OCI-LY3 (cell line): ENCODE data around the gene SLC6A11.

Source experiments
- H2AFZ ChIP-seq: fragments of 200-600, 300-600 bp; shearing (Covaris generic); 2 replicates; pipeline ENCODE4 v1.6.0; 2014; ENCODE audit warnings: antibody characterized with exemption, low read depth, low read length
- H3K27ac ChIP-seq: fragments of 200-600, 300-600 bp; sonication (generic); 2 replicates; pipeline ENCODE4 v1.5.1; 2014; ENCODE audit warnings: mild to moderate bottlenecking, low read length, moderate library complexity, mixed read lengths
- H3K27me3 ChIP-seq: fragments of 200-600, 300-600 bp; sonication (generic); 2 replicates; pipeline ENCODE4 v1.6.1; 2014; ENCODE audit warnings: low read depth, low read length, mixed read lengths
- H3K36me3 ChIP-seq: fragments of 200-600, 300-600 bp; sonication (generic); replicated peaks from 2 replicates; pipeline ENCODE3; 2014; ENCODE audit warnings: low read depth, low read length, mixed read lengths
- H3K4me1 ChIP-seq: fragments of 300-600, 200-600 bp; sonication (generic); 2 replicates; pipeline ENCODE4 v1.6.1; 2014; ENCODE audit warnings: low read length, mixed read lengths
- H3K4me2 ChIP-seq: fragments of 200-600, 300-600 bp; sonication (generic); 2 replicates; pipeline ENCODE4 v1.6.1; 2014; ENCODE audit warnings: low read length, mixed read lengths
- H3K4me3 ChIP-seq: fragments of 300-600, 200-600 bp; sonication (generic); 2 replicates; pipeline ENCODE4 v1.5.1; 2014; ENCODE audit warnings: antibody characterized with exemption, mild to moderate bottlenecking, low read length, moderate library complexity
- H3K79me2 ChIP-seq: fragments of 300-600, 200-600 bp; shearing (Covaris generic); 2 replicates; pipeline ENCODE4 v1.6.1; 2014; ENCODE audit warnings: mild to moderate bottlenecking, low read length, mixed read lengths
- H3K9ac ChIP-seq: fragments of 300-600, 200-600 bp; shearing (Covaris generic); 2 replicates; pipeline ENCODE4 v1.6.0; 2014; ENCODE audit warnings: mild to moderate bottlenecking, low read length, moderate library complexity
- H3K9me3 ChIP-seq: fragments of 200-600, 300-600 bp; shearing (Covaris generic); 2 replicates; pipeline ENCODE4 v1.6.1; 2014; ENCODE audit warnings: low read length, mixed read lengths; ENCODE audit not compliant: insufficient read depth
- H4K20me1 ChIP-seq: fragments of 200-600, 300-600 bp; sonication (generic); 2 replicates; pipeline ENCODE4 v1.6.1; 2016; ENCODE audit warnings: low read length, mixed read lengths; ENCODE audit not compliant: insufficient read depth
- EZH2phosphoT487 ChIP-seq: fragments of 200-600 bp; shearing (Covaris generic); IDR thresholded peaks from 2 replicates; pipeline ENCODE4 v1.6.1; 2018; ENCODE audit warnings: antibody characterized with exemption, mixed run types, low read depth
- TF ChIP-seq, protein P1 (sequence below): fragments of 200-600, 300-600 bp; sonication (generic); IDR thresholded peaks from 2 replicates; pipeline ENCODE4 v1.5.1; 2014; ENCODE audit warnings: antibody characterized with exemption, low read length, low read depth

The SLC6A11 gene

DNA sequence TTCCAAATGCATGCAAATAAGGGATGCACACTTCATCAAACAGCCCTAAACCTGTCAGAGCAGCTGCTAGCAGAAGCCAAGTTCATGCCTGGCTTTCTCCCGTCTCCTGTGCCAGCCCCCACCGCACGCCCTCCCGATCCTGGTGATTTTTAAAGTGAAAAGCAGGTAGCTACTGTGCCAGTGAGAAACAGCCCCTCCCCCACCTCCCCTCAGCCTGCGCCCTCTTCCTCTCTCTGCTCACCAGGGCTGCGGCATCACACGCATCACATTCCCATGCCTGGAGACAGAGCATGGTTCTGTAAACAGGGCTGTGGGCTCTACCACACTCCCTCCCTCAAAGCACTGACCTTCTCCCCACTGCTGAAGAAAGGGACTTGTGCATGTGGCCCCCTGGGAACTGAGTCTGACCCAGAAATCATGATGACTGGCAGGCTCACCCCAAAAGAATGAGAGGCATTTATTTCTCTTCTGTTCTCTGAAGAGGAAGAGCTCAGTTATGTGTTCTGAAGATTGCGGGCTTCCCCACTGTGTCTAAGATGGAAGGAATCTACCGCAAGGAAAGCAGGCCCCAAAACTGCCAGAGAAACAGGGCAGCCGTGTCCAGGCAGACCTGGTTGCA, 162.0 kb downstream of the SLC6A11 start:
- Histone ChIP-seq H3K79me2 (no peaks in the 10 kb centered on the region), H3K4me3 (no peak overlapping the region), H3K27ac (no peak overlapping the region), H3K9me3 (no peaks in the 10 kb centered on the region), H4K20me1 (no peaks in the 10 kb centered on the region), H3K27me3 (peaks cover 15% of the 10 kb centered on the region), H2AFZ (no peak overlapping the region), H3K36me3 (no peaks in the 10 kb centered on the region), H3K4me1 (no peaks in the 10 kb centered on the region), H3K9ac (no peak overlapping the region), H3K4me2 (no peak overlapping the region)
- TF ChIP-seq, protein P1, sequence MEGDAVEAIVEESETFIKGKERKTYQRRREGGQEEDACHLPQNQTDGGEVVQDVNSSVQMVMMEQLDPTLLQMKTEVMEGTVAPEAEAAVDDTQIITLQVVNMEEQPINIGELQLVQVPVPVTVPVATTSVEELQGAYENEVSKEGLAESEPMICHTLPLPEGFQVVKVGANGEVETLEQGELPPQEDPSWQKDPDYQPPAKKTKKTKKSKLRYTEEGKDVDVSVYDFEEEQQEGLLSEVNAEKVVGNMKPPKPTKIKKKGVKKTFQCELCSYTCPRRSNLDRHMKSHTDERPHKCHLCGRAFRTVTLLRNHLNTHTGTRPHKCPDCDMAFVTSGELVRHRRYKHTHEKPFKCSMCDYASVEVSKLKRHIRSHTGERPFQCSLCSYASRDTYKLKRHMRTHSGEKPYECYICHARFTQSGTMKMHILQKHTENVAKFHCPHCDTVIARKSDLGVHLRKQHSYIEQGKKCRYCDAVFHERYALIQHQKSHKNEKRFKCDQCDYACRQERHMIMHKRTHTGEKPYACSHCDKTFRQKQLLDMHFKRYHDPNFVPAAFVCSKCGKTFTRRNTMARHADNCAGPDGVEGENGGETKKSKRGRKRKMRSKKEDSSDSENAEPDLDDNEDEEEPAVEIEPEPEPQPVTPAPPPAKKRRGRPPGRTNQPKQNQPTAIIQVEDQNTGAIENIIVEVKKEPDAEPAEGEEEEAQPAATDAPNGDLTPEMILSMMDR = no peak
- TF ChIP-seq EZH2phosphoT487 = no peak

DNA sequence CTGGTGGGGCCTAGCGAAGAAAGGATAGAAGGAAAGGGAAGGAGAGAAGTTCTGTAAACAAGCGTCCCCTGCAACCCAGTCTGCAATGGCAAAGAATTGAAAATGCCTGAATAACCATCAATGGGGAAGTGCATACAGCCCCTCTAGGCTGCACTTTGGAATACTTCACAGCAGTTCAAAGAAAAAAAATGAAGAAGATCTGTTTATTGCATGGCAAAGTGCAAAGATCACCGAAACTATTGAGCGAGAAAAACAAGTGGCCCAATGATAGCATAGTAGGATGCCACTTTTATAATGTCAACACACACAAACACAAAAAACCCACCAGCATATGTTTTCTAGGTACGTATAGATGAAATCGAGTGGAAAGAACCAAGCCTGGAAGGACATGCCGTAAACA, 162.9 kb downstream of the SLC6A11 start:
- Histone ChIP-seq H3K9ac (no peak overlapping the region), H3K36me3 (no peaks in the 10 kb centered on the region), H3K4me2 (no peak overlapping the region), H3K4me3 (no peak overlapping the region), H3K27me3 (peaks cover 15% of the 10 kb centered on the region), H2AFZ (no peak overlapping the region), H4K20me1 (no peaks in the 10 kb centered on the region), H3K79me2 (no peaks in the 10 kb centered on the region), H3K27ac (no peak overlapping the region), H3K4me1 (no peaks in the 10 kb centered on the region), H3K9me3 (no peaks in the 10 kb centered on the region)
- no peak for TF ChIP-seq EZH2phosphoT487
- TF ChIP-seq, protein P1 = no peak

DNA sequence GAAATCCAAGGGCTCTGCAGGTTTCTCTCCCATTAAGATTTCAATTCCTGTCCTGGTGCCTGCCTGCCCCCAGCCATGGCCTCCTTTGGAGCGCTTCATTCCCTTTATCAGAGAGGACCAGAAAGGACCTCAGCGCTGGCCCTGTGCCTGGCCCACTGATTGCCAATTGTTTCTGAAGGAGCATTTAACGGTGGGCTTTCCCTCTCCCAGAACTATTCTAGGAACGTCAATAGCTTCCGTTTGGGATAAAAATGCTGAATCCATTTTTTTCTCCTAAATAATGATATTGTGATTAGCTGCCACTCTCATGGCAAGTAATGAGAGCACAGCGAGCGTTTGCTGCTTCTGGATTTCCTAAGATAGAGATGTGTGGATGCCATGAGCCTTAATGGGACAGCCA, 164.3 kb downstream of the SLC6A11 start:
- Histone ChIP-seq H3K36me3 (no peaks in the 10 kb centered on the region), H3K79me2 (no peaks in the 10 kb centered on the region), H3K9me3 (no peaks in the 10 kb centered on the region), H3K4me2 (no peak overlapping the region), H3K27me3 (peaks cover 15% of the 10 kb centered on the region), H3K4me3 (no peak overlapping the region), H2AFZ (no peak overlapping the region), H4K20me1 (no peaks in the 10 kb centered on the region), H3K27ac (no peak overlapping the region), H3K4me1 (no peaks in the 10 kb centered on the region), H3K9ac (no peak overlapping the region)
- no peak for TF ChIP-seq EZH2phosphoT487
- TF ChIP-seq, protein P1 = no peak

DNA sequence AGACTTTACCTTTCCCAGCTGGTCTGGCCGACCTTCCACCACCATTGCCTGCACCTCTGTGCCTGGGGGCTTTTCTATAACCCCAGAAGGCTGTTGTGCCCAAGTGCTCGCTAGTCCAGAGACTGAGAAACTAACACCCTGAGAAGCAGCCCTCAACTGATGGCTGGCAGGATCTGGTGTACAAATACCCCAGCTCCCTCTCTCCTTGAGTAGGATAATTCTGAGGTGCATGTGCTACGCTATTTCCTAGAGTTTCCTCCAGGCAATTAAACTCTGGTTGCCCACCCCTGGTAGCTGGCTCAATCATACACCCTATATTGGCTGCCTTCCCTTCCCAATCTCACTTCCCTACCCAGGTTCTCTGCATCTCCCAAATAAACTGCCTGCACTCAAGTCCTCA, 165.0 kb downstream of the SLC6A11 start:
- H3K27me3 ChIP-seq = peaks cover 18% of the 10 kb centered on the region
- no peak overlapping the region for H3K9ac ChIP-seq
- no peaks in the 10 kb centered on the region for H3K4me1 ChIP-seq
- no peaks in the 10 kb centered on the region for H3K79me2 ChIP-seq
- H3K4me3 ChIP-seq = no peak overlapping the region
- no peak overlapping the region for H2AFZ ChIP-seq
- H4K20me1 ChIP-seq = no peaks in the 10 kb centered on the region
- TF ChIP-seq EZH2phosphoT487 = no peak
- TF ChIP-seq, protein P1 = no peak
- no peak overlapping the region for H3K4me2 ChIP-seq
- H3K27ac ChIP-seq = no peak overlapping the region
- no peaks in the 10 kb centered on the region for H3K9me3 ChIP-seq
- H3K36me3 ChIP-seq = no peaks in the 10 kb centered on the region
